Left ventricle myocardium inferior (tissue), 1 donor: ENCODE results near the gene CPT1C. TPM values are rescaled to one million over a fixed set of nuclear protein-coding genes. Genes with fewer than 3 reads are reported as not detected.
A peak's percentile ranks its signal among the peaks of the same experiment; 100 is the strongest.

Source experiments
- DNase-seq: peaks from one replicate; pipeline ENCODE4 v3.0.0-alpha.2; 2020
- H3K27ac ChIP-seq: fragments of 200-600 bp; replicated peaks from 2 replicates; pipeline ENCODE4 v1.8.0; 2021
- H3K27me3 ChIP-seq: fragments of 200-600 bp; 2 replicates; pipeline ENCODE4 v1.8.0; 2021; ENCODE audit warnings: low read depth
- H3K36me3 ChIP-seq: fragments of 200-600 bp; 2 replicates; pipeline ENCODE4 v1.8.0; 2021
- H3K4me1 ChIP-seq: fragments of 200-600 bp; 2 replicates; pipeline ENCODE4 v1.8.0; 2021
- H3K4me3 ChIP-seq: fragments of 200-600 bp; 2 replicates; pipeline ENCODE4 v1.8.0; 2021; ENCODE audit warnings: mild to moderate bottlenecking, moderate library complexity
- H3K9me3 ChIP-seq: fragments of 200-600 bp; replicated peaks from 2 replicates; pipeline ENCODE4 v1.8.0; 2021
- CTCF ChIP-seq: fragments of 200-600 bp; IDR thresholded peaks from 2 replicates; pipeline ENCODE4 v1.8.0; 2021; ENCODE audit warnings: antibody characterized with exemption, mild to moderate bottlenecking, borderline replicate concordance
- intact Hi-C: fragments of 100-400 bp; cut with micrococcal nuclease; formaldehyde crosslinking; loops from one replicate; pipeline ENCODE4 v1.11.0; 2022
- total RNA-seq: library from RNA; stranded (reverse); fragmentation: NEBNext Ultra II Directional; extraction: Animal tissue kit (Norgen Biotek cat#: 25700); gene quantifications from one replicate; pipeline ENCODE4 v1.2.1, GENCODE V29; 2021
- donor health status: DM: no; HTN: yes; CAD: no; lungs with severe emphysema.

Gene CPT1C
- total RNA-seq, 1 donor from 2014 or later: 2.5 TPM

- no peaks in the 10 kb centered on the region for H3K4me1 ChIP-seq
- intact Hi-C loops: no loop called here
- no peak overlapping the region for H3K27ac ChIP-seq
- no peak overlapping the region for H3K4me3 ChIP-seq
- TF ChIP-seq CTCF: no peak
- no peaks in the 10 kb centered on the region for H3K36me3 ChIP-seq
- H3K9me3 ChIP-seq: no peaks in the 10 kb centered on the region
- no peak for DNase-seq
- H3K27me3 ChIP-seq: peaks cover 6% of the 10 kb centered on the region
Measured at GRCh38 chr19:49705919-49706318, 15.0 kb downstream of the CPT1C start.

- no peak overlapping the region for H3K27ac ChIP-seq
- intact Hi-C loops: no loop called here
- H3K4me3 ChIP-seq: no peak overlapping the region
- H3K9me3 ChIP-seq: no peaks in the 10 kb centered on the region
- no peaks in the 10 kb centered on the region for H3K4me1 ChIP-seq
- no peak for TF ChIP-seq CTCF
- DNase-seq: no peak
- H3K27me3 ChIP-seq: no peaks in the 10 kb centered on the region
- H3K36me3 ChIP-seq: no peaks in the 10 kb centered on the region
Measured at GRCh38 chr19:49710372-49710951, 19.5 kb downstream of the CPT1C start.

- H3K27ac ChIP-seq: no peak overlapping the region
- peaks cover 2% of the 10 kb centered on the region for H3K4me1 ChIP-seq
- intact Hi-C loops: no loop called here
- H3K9me3 ChIP-seq: no peaks in the 10 kb centered on the region
- no peaks in the 10 kb centered on the region for H3K27me3 ChIP-seq
- DNase-seq: peak; percentile 57
- H3K36me3 ChIP-seq: no peaks in the 10 kb centered on the region
- no peak for TF ChIP-seq CTCF
- peak overlapping the region; percentile 22 for H3K4me3 ChIP-seq
Measured at GRCh38 chr19:49712397-49712859, 21.5 kb downstream of the CPT1C start.

- no peak for TF ChIP-seq CTCF
- no peaks in the 10 kb centered on the region for H3K27me3 ChIP-seq
- no peak for DNase-seq
- H3K9me3 ChIP-seq: no peaks in the 10 kb centered on the region
- H3K4me3 ChIP-seq: no peak overlapping the region
- no peak overlapping the region for H3K27ac ChIP-seq
- peaks cover 11% of the 10 kb centered on the region for H3K4me1 ChIP-seq
- intact Hi-C loops: no loop called here
- H3K36me3 ChIP-seq: no peaks in the 10 kb centered on the region
Measured at GRCh38 chr19:49713236-49713845, 22.4 kb downstream of the CPT1C start.

- TF ChIP-seq CTCF: no peak
- intact Hi-C loops: no loop called here
- no peaks in the 10 kb centered on the region for H3K27me3 ChIP-seq
- H3K4me3 ChIP-seq: no peak overlapping the region
- peaks cover 11% of the 10 kb centered on the region for H3K4me1 ChIP-seq
- no peak for DNase-seq
- no peaks in the 10 kb centered on the region for H3K9me3 ChIP-seq
- no peaks in the 10 kb centered on the region for H3K36me3 ChIP-seq
- H3K27ac ChIP-seq: no peak overlapping the region
Measured at GRCh38 chr19:49716154-49716553, 25.2 kb downstream of the CPT1C start.
